NT2/D1 (cell line): ENCODE data around the gene DMD.

Source experiments
- DNase-seq: peaks from one replicate; pipeline ENCODE4 v3.0.0-alpha.2; 2011; ENCODE audit warnings: low read depth, low spot score
- H3K27me3 ChIP-seq: 2 replicates; pipeline ENCODE4 v1.6.0; 2011; ENCODE audit warnings: mild to moderate bottlenecking; ENCODE audit not compliant: insufficient read length, insufficient read depth
- H3K36me3 ChIP-seq: 2 replicates; pipeline ENCODE4 v1.6.1; 2011; ENCODE audit warnings: mild to moderate bottlenecking, low read length, mixed read lengths; ENCODE audit not compliant: insufficient read depth, insufficient read length
- H3K4me1 ChIP-seq: 2 replicates; pipeline ENCODE4 v1.5.1; 2011; ENCODE audit not compliant: insufficient read depth, insufficient read length
- H3K4me3 ChIP-seq: 2 replicates; pipeline ENCODE4 v1.5.1; 2011; ENCODE audit warnings: low read depth; ENCODE audit not compliant: insufficient read length
- H3K9ac ChIP-seq: 2 replicates; pipeline ENCODE4 v1.6.0; 2011; ENCODE audit warnings: low read depth; ENCODE audit not compliant: insufficient read length
- H3K9me3 ChIP-seq: 2 replicates; pipeline ENCODE4 v1.5.1; 2011; ENCODE audit warnings: mild to moderate bottlenecking, low read length; ENCODE audit not compliant: insufficient read depth
- SUZ12 ChIP-seq: IDR thresholded peaks from 2 replicates; pipeline ENCODE4 v1.6.1; 2011; ENCODE audit not compliant: insufficient read length, insufficient read depth; ENCODE audit errors: extremely low read depth
- YY1 ChIP-seq: IDR thresholded peaks from 2 replicates; pipeline ENCODE4 v1.6.1; 2011; ENCODE audit not compliant: insufficient read length, insufficient read depth
- ZNF274 ChIP-seq: IDR thresholded peaks from 2 replicates; pipeline ENCODE4 v1.6.1; 2011; ENCODE audit warnings: mild to moderate bottlenecking, low read depth, low read length

The DMD gene

GRCh38 chrX:32867781-32868523 lies 343.4 kb downstream of the DMD start:
- no peak overlapping the region for H3K4me3 ChIP-seq
- H3K36me3 ChIP-seq = no peaks in the 10 kb centered on the region
- DNase-seq = no peak
- H3K4me1 ChIP-seq = no peaks in the 10 kb centered on the region
- no peaks in the 10 kb centered on the region for H3K27me3 ChIP-seq
- no peak overlapping the region for H3K9ac ChIP-seq
- no peaks in the 10 kb centered on the region for H3K9me3 ChIP-seq
- TF ChIP-seq SUZ12 = no peak
- TF ChIP-seq YY1 = no peak
- TF ChIP-seq ZNF274 = no peak

- DNase-seq = no peak
- H3K4me1 ChIP-seq = no peaks in the 10 kb centered on the region
- TF ChIP-seq YY1 (no peak), SUZ12 (no peak), ZNF274 (no peak)
- no peaks in the 10 kb centered on the region for H3K9me3 ChIP-seq
- no peak overlapping the region for H3K4me3 ChIP-seq
- no peaks in the 10 kb centered on the region for H3K27me3 ChIP-seq
- no peaks in the 10 kb centered on the region for H3K36me3 ChIP-seq
- no peak overlapping the region for H3K9ac ChIP-seq
These were observed 359.1 kb downstream of the DMD start for GRCh38 chrX:32852203-32852602.

GRCh38 chrX:32851556-32851955 lies 359.8 kb downstream of the DMD start:
- no peaks in the 10 kb centered on the region for H3K27me3 ChIP-seq
- H3K9me3 ChIP-seq = no peaks in the 10 kb centered on the region
- H3K36me3 ChIP-seq = no peaks in the 10 kb centered on the region
- H3K4me1 ChIP-seq = no peaks in the 10 kb centered on the region
- no peak overlapping the region for H3K4me3 ChIP-seq
- no peak for DNase-seq
- TF ChIP-seq ZNF274 = no peak
- no peak for TF ChIP-seq YY1
- TF ChIP-seq SUZ12 = no peak
- no peak overlapping the region for H3K9ac ChIP-seq

GRCh38 chrX:32847921-32848320 lies 363.4 kb downstream of the DMD start:
- H3K4me3 ChIP-seq = no peak overlapping the region
- no peak for TF ChIP-seq YY1
- TF ChIP-seq ZNF274 = no peak
- no peak for TF ChIP-seq SUZ12
- H3K9me3 ChIP-seq = no peaks in the 10 kb centered on the region
- no peak overlapping the region for H3K9ac ChIP-seq
- no peaks in the 10 kb centered on the region for H3K36me3 ChIP-seq
- no peaks in the 10 kb centered on the region for H3K4me1 ChIP-seq
- DNase-seq = no peak
- no peaks in the 10 kb centered on the region for H3K27me3 ChIP-seq

- no peak overlapping the region for H3K4me3 ChIP-seq
- H3K36me3 ChIP-seq = no peaks in the 10 kb centered on the region
- H3K9ac ChIP-seq = no peak overlapping the region
- no peak for DNase-seq
- no peaks in the 10 kb centered on the region for H3K27me3 ChIP-seq
- no peaks in the 10 kb centered on the region for H3K4me1 ChIP-seq
- TF ChIP-seq SUZ12 = no peak
- TF ChIP-seq ZNF274 = no peak
- TF ChIP-seq YY1 = no peak
- no peaks in the 10 kb centered on the region for H3K9me3 ChIP-seq
These were observed 369.3 kb downstream of the DMD start for GRCh38 chrX:32842053-32842452.

- DNase-seq = no peak
- H3K4me3 ChIP-seq = no peak overlapping the region
- H3K36me3 ChIP-seq = no peaks in the 10 kb centered on the region
- no peak overlapping the region for H3K9ac ChIP-seq
- no peaks in the 10 kb centered on the region for H3K4me1 ChIP-seq
- H3K9me3 ChIP-seq = no peaks in the 10 kb centered on the region
- no peaks in the 10 kb centered on the region for H3K27me3 ChIP-seq
- TF ChIP-seq SUZ12 (no peak), ZNF274 (no peak)
These were observed 371.6 kb downstream of the DMD start for GRCh38 chrX:32839781-32840180.

GRCh38 chrX:32825009-32825408 lies 386.3 kb downstream of the DMD start:
- Histone ChIP-seq H3K9ac (no peak overlapping the region), H3K4me1 (no peaks in the 10 kb centered on the region), H3K27me3 (no peaks in the 10 kb centered on the region), H3K4me3 (no peak overlapping the region), H3K36me3 (no peaks in the 10 kb centered on the region), H3K9me3 (no peaks in the 10 kb centered on the region)
- TF ChIP-seq SUZ12 (no peak), ZNF274 (no peak), YY1 (no peak)
- DNase-seq = no peak

- Histone ChIP-seq H3K9ac (no peak overlapping the region), H3K27me3 (no peaks in the 10 kb centered on the region), H3K36me3 (no peaks in the 10 kb centered on the region), H3K4me1 (no peaks in the 10 kb centered on the region), H3K4me3 (no peak overlapping the region), H3K9me3 (no peaks in the 10 kb centered on the region)
- TF ChIP-seq SUZ12 = no peak
- no peak for TF ChIP-seq ZNF274
- TF ChIP-seq YY1 = no peak
- no peak for DNase-seq
These were observed 407.3 kb downstream of the DMD start for GRCh38 chrX:32804034-32804433.
